A673 (cell line): Measurements from ENCODE around the gene STRAP.

Source experiments
- CTCF ChIP-seq: fragments of 300-800, 200-600 bp; sonication (generic); conservative IDR thresholded peaks from 2 replicates; pipeline ENCODE4 v1.5.1; 2017; ENCODE audit warnings: low read depth, mild to moderate bottlenecking, antibody characterized with exemption, low read length, moderate library complexity, mixed read lengths
- EZH2 ChIP-seq: fragments of 200-600 bp; sonication (generic); IDR thresholded peaks from 2 replicates; pipeline ENCODE4 v1.6.1; 2017; ENCODE audit warnings: borderline replicate concordance, low read depth, mild to moderate bottlenecking, mixed read lengths, antibody characterized with exemption, low read length; ENCODE audit not compliant: poor library complexity, severe bottlenecking

DNA sequence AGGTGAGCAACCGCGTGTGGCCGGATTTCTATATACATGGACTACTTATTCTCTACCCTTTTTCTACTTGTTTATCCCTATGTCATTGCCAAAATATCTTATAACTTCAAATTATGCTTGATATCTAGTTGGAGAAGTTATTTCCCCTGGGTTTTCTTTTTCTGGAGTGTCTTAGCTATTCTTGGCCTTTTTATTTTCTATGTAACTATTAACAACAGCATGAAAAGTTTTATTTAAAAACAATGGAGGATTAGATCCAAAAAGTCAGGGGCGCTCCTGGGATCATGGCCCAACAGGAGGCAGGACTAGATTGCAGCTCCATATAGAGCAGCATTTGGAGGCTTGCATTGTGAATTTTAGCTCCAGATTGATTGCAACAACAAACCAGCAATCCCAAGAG is 8.6 kb upstream of the STRAP start:
- TF ChIP-seq CTCF: no peak
- no peak for TF ChIP-seq EZH2
